NCI-H460 (cell line): Measurements from ENCODE around the gene FN1. TPM values are rescaled to one million over a fixed set of nuclear protein-coding genes. Genes with fewer than 3 reads are reported as not detected.
"Not testable (repeated sequence)": the region's sequence is repeated elsewhere in the genome, so short reads cannot be mapped to it uniquely, and the experiment has no call there.

Experiments
- DNase-seq: peaks from one replicate; pipeline ENCODE4 v3.0.0-alpha.2; 2016; ENCODE audit warnings: low read depth; ENCODE audit errors: extremely low read depth
- total RNA-seq: library from RNA; depleted of rRNA; stranded (reverse); fragments of >200 nt; shearing (Covaris generic); gene quantifications from 2 replicates; pipeline ENCODE4 v1.2.3, GENCODE V29; 2014

FN1 gene
- total RNA-seq, 1 experiment from 2014 or later, result 1,236 TPM

DNA sequence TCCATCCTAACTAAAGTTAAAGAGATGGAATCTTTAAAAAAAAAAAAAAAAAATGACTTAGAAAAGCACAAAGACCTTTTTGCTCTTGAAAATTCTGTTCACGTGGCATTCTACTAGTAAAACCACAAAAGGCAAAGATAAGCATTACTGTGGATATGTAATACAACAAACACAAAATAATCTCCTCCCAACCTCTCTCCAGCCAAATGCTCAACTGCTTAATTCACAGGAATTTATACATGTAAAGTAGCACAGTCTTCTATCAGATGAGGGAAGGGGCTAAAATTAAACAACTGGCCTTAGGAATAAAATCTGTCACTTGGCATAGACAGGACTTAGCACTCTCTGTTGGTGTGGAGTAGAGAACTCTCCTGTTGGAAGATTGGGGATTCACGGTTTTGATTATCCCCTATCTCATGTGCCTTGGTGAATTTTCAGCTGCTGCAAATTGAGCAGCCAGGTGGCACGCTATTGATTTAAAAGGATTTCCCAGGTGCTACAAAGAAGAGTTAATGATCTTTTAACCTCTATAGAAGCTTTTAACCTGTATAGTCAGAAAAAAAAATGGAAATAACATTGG is 66.6 kb downstream of the FN1 start:
- no peak for DNase-seq

DNA sequence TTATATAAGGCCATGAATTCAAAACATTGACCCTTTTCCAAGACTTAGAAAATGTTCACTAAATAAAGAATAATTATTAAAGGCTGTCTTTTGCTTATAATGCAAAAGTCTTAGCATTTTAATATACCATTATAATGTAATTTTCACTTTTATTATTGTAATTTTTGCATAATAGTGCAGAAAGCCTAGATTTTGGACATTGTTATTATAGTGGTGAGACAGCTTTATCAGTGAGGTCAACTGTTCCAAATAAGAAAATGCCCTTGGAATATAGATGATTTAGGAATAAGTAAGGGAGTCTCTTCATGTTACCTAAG is 67.4 kb downstream of the FN1 start:
- no peak for DNase-seq

DNA sequence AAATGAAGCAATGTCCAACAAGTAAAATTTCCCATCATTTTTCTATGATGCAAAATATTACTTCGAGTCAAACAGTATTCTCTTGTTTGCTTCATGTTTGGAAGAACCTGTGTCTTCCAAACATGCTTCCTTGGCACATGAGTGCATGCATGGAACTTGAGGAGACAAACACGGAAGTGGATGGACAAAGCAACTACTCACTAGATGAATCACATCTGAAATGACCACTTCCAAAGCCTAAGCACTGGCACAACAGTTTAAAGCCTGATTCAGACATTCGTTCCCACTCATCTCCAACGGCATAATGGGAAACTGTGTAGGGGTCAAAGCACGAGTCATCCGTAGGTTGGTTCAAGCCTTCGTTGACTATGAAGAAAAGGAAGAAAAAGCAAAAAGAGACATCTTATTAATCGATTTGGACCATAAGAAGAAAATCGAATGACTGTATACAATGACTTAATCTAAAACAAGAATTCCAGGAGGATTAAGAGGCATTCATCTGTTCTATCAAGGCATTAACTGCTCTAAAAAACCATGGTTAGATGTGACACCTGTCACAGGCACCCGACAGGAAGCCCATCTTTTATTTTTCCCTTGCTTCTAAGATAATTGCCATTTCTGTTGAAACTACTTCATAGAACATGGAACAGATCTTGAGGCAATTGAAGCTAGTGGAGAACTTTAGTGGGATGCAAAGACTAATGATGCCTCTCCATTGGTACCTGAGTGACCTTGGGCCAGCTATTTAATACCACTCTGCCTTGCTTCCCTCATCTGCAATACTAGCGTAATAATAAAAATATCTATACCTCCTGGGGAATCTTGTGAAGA is 68.0 kb downstream of the FN1 start:
- no peak for DNase-seq

DNA sequence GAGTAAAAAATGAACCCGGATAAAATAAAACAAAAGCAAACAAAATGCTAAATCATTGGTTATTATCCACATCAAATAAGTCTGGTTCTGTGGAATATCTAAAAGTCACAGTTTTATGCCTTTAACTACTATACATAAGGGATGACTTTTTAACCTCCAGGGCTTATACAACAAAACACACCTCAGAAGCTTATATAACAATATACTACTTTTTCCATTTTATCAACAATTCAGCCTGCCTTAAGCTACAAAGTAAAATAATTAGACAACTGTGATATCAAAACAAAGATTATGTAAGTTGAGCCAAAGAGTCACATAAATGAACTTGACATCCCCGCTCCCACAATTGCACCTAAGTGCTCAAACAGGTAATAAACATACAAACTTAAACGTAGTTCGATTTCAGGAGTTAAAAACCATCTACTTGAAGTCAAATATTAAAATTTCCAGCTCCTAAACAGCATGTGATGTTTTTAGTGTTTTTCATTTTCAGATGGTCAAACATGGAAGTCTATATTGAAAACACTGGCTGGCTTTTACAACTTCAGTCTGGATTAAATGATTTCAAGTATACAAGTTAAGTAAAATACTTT is 69.3 kb downstream of the FN1 start:
- DNase-seq, result no peak

DNA sequence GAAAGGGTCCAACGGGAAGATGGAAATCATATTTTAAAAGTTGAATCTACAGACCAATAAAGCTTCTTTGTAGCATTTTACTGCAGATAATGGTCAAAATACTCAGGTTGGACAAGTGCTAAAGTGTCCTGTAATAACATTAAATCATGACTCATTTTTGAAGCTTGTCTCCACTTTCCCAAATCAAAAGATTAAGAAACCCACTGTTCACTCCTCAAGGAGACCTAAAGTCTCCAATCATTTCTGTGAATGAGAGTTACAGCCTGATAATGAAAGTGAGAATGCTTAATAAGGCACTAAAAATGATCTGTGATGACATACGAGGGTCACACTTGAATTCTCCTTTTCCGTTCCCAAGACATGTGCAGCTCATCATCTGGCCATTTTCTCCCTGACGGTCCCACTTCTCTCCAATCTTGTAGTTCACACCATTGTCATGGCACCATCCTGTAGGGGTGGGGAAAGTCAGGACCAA is 70.6 kb downstream of the FN1 start:
- no peak for DNase-seq

DNA sequence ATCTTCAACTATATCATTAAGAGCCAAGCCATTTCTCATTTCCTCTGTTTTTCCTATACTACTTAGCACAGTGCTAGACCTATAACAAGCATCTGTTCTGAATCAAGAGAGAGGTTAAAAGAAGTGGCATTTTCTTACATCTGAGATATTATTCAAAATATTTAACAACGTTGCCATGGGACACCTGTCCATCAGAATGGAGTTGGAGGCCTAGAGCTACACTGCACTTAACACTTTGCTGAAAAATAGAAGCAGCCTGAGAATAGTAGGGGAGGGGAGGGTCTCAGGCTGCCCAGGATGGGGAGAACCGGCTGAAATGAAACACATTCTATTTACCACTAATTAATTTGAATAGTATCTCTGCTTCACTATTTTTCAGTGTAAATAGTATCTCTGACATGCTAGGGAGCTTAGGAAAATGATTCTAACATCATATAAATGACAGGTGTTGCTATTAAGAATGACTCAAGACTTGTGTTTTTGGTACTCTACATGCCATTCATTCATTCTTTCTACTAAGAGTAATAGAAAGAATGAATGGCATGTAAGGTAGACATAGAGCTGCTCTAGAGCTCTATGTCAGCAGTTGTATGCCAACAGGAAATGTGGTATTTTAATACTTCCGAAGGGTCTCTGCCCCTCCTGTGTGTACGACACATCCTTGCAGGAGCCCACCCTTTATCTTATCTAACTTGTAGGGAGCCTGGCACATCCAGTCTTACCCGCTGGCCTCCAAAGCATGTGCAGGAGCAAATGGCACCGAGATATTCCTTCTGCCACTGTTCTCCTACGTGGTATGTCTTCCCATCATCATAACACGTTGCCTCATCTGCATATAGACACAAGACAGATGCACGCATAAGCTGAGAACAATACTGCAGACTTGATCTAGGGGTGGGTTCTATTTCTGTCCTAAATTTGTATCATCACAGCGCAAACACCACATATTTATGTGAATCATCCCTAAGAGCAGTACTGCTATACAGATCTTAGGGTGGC is 71.4 kb downstream of the FN1 start:
- no peak for DNase-seq

DNA sequence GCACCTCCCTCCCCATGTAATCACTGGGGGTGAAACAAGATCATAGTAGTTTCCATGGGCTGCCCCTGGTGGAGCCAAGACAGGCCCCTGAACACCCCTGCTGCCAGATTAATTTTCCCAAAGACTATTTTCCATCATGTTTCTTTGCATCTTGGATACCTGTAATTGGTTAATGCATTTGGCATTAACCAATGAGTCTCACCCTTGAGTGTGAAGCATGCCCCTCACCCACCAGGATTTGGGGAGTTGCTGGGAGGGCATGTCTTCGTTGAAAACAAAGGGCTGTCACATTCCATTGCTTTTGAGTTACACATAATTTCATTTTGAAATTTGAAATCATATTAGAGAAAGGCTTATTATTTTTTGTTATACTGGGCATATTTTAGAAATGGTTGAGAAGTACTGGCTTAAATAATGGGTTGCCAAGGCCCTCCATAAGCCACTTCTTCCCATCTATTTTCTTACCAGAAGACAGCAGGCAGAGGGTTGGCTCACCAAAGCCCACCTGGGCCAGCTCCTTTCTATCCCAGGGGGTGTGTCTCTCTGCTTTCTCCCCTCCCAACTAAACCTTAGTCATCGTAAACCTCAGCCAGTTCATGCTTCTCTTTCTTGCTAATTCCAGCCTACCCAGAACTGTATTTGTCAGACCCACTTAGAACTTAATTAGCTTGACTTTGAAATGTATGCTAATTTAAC is 72.3 kb downstream of the FN1 start:
- DNase-seq, result no peak

DNA sequence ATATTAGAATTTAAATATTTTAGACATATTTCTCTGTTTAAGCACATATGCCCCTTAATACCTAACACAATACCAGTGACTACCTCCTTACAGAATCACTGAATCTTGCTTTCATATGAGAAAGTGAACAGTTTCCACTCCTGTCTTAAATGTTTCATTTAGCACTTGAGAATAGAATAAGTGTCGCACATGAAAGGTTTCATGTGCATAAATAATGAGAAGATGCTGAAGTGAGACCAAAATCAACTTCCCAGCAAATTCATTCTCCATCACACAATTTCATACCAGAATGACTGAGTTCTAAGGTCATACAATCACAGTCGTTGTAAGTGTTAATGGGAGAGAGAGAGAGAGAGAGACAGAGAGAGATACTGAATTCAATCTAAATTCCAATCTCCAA is 72.8 kb downstream of the FN1 start:
- DNase-seq, result no peak

DNA sequence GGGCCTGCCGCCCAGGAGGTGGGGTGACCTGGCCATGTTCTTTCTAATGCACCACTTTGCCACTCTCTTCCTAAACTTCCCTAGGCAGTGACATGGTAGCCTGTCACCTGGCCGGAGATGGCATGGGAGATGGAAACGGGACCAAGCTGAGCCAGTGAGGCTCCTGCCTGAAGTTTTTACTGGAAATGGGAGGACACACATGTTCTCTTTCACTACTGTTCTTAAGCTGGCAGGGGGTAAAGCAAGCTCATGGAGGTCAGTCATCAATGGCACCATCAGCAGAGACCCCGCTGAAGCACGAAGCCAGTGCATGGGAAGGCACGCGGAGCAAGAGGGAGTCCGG is 73.3 kb downstream of the FN1 start:
- no peak for DNase-seq

DNA sequence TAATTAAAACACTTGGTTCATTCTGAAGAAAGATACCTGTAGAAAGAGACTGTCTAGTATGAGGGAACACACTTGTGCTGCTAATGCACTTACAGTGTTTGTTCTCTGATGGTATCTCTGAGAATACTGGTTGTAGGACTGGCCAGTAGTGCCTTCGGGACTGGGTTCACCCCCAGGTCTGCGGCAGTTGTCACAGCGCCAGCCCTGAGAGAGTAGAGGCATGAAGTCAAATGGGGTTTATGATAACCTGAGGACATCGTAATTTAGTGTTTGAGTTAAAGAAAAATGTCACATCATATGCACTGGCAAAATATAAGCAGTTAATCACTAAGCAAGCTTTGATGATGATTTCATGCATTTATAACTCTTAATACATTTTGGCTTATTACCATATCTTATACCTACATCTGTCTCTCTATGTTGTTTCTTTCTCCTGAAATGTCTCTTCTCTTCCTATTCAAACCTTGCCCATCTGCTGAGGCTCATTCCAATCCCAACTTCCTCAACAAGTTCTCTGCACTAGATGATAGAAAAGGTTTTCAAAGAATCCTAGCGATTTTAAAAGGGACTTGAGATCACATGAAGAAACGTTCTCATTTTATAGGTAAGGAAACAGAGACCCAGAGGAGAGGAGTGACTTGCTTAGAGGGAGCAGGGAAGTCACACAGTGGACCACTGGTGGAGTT is 73.8 kb downstream of the FN1 start:
- DNase-seq, result no peak

DNA sequence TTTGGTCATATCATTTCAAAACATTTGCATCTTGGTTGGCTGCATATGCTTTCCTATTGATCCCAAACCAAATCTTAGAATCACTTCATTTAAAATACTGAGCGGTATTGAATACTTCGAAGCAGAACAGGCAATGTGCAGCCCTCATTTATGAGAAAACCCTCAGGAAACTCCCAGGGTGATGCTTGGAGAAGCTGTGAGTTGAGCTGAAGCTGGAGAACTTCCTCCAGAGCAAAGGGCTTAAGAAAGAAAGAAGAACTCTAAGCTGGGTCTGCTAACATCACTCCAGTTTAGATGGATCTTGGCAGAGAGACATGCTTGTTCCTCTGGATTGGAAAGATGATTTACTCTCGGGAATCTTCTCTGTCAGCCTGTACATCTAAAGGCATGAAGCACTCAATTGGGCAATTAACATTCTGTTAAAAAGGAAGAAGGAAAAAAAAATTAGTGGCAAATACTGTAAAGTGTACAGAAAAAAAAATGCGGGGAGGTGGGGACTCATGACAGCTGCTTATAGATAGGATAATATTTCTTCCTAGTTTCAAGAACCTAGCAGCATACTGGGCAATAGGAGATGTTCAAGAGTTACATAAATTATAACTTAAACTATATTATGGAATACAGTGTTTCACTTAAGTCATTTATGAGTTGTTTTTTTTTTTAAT is 74.5 kb downstream of the FN1 start:
- DNase-seq, result no peak

DNA sequence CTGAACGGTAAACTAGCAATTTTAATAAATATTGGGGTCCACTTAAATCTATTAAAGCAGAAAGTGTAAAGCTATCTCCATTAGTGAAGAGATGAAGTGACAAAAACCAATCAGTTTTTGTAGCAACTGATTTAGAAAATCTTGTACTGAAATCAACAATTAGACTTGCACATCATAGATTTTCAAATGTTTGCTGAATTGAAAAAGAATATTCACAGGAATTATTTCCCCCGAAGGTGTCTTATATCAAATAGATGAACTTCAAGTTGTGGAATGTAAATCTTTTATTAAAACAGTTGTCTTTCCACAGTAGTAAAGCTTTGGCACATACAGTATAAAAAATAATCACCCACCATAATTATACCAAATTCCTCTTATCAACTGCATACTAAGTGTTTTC is 75.3 kb downstream of the FN1 start:
- DNase-seq, result no peak

DNA sequence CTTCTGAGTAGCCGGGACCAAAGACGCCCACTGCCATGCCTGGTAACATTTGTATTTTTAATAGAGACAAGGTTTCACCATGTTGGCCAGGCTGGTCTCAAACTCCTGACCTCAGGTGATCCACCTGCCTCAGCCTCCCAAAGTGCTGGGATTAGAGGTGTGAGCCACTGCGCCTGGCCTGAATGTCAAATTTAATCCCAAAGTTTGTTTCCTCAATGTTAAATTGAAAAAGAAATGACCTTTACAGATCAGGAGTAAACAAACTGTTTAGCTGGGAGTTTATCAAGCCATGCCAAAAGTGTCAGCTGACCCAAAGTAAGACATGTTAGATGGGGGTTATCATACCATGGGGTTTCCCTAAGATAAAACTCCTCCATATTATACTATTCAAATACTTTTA is 75.8 kb downstream of the FN1 start:
- not testable (repeated sequence) for DNase-seq

DNA sequence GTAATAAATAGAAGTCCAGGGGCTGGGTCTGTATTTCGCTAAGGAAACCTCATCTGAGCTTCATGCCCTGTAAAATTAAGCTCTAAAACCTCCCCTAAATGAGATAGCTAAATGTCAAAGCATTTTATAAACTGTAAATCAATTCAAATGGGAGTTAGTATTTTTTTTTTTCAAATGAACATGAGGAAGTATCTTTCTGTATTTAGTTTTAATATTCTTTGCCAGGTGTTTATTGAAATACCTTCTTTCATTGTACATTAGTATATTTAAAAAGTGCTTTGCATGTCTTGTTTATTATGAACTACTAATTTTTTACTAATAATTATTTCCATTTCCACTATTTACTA is 76.3 kb downstream of the FN1 start:
- DNase-seq, result no peak

DNA sequence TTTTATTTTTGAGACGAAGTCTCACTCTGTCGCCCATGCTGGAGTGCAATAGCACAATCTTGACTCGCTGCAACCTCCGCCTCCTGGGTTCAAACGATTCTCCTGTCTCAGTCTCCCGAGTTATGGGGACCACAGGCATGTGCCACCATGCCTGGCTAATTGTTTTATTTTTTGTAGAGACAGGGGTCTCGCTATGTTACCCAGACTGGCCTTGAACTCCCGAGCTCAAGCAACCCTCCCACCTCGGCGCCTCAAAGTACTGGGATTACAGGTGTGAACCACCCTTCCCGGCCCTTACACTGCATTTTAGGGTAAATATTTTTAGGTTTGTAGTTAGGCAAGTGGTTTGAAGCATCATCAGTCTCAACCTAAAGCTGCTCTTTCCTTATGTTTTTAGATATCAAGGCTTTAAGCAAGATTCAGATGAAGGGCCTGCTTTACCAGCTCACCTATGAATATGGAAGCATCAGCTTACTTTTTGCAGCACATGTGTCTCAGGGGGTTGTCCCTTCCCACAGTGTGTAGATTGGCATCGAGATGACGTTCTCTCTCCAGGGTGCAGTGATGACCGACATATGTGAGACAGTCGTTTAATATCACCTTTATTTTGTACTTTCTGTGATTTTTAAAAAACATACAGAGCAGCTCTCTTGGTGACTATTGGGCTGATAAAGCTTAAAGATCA is 76.8 kb downstream of the FN1 start:
- no peak for DNase-seq

DNA sequence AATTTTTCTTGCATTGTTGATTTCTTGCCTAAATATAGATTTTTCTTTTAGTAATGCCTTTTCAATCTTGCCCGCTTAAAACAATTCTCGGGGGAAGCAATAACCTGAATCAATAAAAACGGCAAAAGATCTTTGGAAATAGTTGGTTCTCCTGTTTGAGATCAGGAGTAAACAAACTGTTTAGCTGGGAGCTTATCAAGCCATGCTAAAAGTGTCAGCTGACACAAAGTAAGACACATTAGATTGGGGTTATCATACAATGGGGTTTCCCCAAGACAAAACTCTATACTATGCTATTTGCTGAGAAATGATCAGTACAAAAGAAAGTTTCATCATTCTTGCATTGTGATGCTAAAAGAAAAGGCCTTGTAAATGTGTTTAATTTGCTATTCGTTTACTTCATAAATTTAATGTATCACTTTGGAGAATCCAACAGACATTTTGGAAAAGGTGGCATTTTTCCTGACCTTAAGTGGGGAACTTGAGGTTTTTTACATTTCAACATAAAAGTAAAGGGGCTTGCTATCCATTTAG is 77.5 kb downstream of the FN1 start:
- DNase-seq, result no peak

DNA sequence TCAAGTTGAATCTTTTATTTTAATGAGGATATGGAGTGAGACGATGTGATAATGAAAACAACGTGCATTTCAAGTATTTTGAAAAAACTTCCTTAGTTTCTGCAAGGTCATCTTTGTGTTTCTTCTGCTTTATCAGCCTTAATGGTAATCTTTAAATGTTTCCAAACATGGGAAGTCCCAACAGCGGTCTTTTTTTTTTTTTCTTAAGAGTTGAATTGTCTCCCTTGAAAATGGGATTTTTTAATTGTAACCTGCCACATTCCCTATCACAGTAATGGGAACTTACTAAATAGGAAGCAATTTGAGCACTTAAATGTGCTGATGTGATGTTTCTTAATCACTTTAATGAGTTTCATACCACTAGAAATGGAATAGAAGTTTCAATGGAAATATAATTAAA is 78.2 kb downstream of the FN1 start:
- DNase-seq, result no peak

DNA sequence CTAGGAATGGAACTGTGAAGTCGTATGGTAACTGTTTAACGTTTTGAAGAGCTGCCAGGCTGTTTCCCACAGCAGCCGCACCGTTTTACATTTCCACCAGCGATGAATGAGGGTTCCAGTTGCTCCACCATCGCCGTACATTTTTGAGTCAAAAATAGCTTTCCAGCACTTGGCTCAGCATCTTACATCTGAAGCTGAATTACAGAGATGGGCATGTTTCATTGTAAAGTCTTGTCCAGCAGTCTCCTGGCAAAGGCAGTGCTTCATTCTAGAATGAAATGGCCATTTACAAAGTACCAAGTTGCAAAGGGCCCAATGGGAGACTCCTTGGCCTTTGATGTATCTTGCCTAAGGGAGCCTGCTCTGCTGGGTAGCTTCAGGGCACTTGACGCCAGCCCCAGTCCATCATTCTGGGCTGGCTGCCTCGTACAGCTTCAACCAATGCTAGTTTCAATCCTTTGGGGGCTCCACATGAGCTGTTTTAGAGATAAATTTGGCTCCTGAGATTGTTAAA is 78.9 kb downstream of the FN1 start:
- DNase-seq, result no peak
